NCI-H1417 (cell line): Measurements from ENCODE around the gene JPH2.
A peak's percentile ranks its signal among the peaks of the same experiment; 100 is the strongest.

Experiments used
- DNase-seq, 3 experiments: peaks; one replicate each; lab custom pipeline; 2025; lab: John Stamatoyannopoulos, UW

The JPH2 gene

GRCh38 chr20:44099832-44100231 lies 87.2 kb downstream of the JPH2 start:
- DNase-seq = peak in 1 of 3 experiments; percentile 36

GRCh38 chr20:44098657-44099056 lies 88.3 kb downstream of the JPH2 start:
- DNase-seq = no peak

GRCh38 chr20:44098256-44098630 lies 88.7 kb downstream of the JPH2 start:
- no peak for DNase-seq

GRCh38 chr20:44097521-44098255 lies 89.3 kb downstream of the JPH2 start:
- peak in 1 of 3 experiments; percentile 28 for DNase-seq

- no peak for DNase-seq
Observed at GRCh38 chr20:44095831-44096230, 91.2 kb downstream of the JPH2 start.

GRCh38 chr20:44093249-44093582 lies 93.8 kb downstream of the JPH2 start:
- no peak for DNase-seq

- DNase-seq = peak; percentile 11 to 67 (median 60)
Observed at GRCh38 chr20:44092551-44093248, 94.3 kb downstream of the JPH2 start.

GRCh38 chr20:44091026-44091425 lies 96.0 kb downstream of the JPH2 start:
- no peak for DNase-seq

GRCh38 chr20:44089987-44090674 lies 96.9 kb downstream of the JPH2 start:
- DNase-seq = peak; percentile 27 to 76 (median 42)

- DNase-seq = no peak
Observed at GRCh38 chr20:44087857-44088120, 99.2 kb downstream of the JPH2 start.

- DNase-seq = no peak
Observed at GRCh38 chr20:44087051-44087856, 99.7 kb downstream of the JPH2 start.

GRCh38 chr20:44085616-44086434 lies 101.2 kb downstream of the JPH2 start:
- no peak for DNase-seq

- no peak for DNase-seq
Observed at GRCh38 chr20:44084891-44085290, 102.1 kb downstream of the JPH2 start.

GRCh38 chr20:44084439-44084838 lies 102.5 kb downstream of the JPH2 start:
- no peak for DNase-seq

- peak in 1 of 3 experiments; percentile 5 for DNase-seq
Observed at GRCh38 chr20:44083220-44083933, 103.6 kb downstream of the JPH2 start.

- DNase-seq = no peak
Observed at GRCh38 chr20:44081888-44082287, 105.1 kb downstream of the JPH2 start.

GRCh38 chr20:44081476-44081875 lies 105.5 kb downstream of the JPH2 start:
- DNase-seq = no peak

- peak; percentile 83 to 96 (median 83) for DNase-seq
Observed at GRCh38 chr20:44080646-44081267, 106.2 kb downstream of the JPH2 start.

- DNase-seq = no peak
Observed at GRCh38 chr20:44080064-44080463, 106.9 kb downstream of the JPH2 start.

GRCh38 chr20:44079291-44079690 lies 107.7 kb downstream of the JPH2 start:
- no peak for DNase-seq

GRCh38 chr20:44075950-44076232 lies 111.1 kb downstream of the JPH2 start:
- no peak for DNase-seq
